A549 (cell line): ENCODE data around the gene ASF1B.

Experiments used
- EHF ChIP-seq: fragments of 250-450 bp; sonication (Bioruptor Pico); IDR thresholded peaks from 2 replicates; pipeline ENCODE4 v1.5.0; 2020; ENCODE audit warnings: mild to moderate bottlenecking
- FOSL2 ChIP-seq, 2 experiments: fragments of 450-650 bp in 1 of 2; fragments of >200 bp in 1 of 2; sonication (Bioruptor Twin) in 1 of 2; formaldehyde crosslinking; IDR thresholded peaks; 2 replicates each; pipeline versions ENCODE4 v1.5.0 to v1.6.1; 2016 to 2020; ENCODE audit warnings: mild to moderate bottlenecking in 1 of 2, moderate library complexity in 1 of 2
- ZFP36 ChIP-seq: fragments of 450-650 bp; IDR thresholded peaks from 2 replicates; pipeline ENCODE4 v1.6.1; 2014; ENCODE audit warnings: borderline replicate concordance; ENCODE audit not compliant: partially characterized antibody
- TF ChIP-seq, protein P1 (sequence below): fragments of >200 bp; sonication (Bioruptor Twin); formaldehyde crosslinking; IDR thresholded peaks from 3 replicates; pipeline ENCODE4 v1.5.1; 2016

DNA sequence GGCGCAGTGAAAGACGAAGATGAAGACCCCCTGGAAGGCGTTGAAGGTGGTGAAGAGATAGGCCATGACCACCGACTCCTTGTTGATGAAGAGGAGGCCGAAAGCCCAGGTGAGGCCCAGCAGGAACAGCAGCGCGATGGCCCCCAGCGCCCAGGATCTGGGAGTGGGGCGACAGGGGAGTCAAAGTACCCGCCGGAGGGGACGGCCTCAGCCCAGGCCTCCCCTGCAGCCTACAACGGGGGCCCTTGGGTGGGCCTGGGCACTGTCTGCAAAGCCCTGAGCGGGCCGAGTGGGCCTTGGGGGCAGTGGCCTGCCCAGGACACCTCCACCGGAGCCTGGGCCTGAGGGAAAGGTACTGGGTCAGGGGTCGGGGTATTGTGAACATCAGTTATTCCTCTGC is 19.0 kb upstream of the ASF1B start:
- TF ChIP-seq FOSL2 (IDR thresholded peaks at IDR 0.05) (no peak), FOSL2 (CRISPR knock-in tag; IDR thresholded peaks at IDR 0.05) (no peak), EHF (CRISPR knock-in tag) (no peak), ZFP36 (no peak)
- TF ChIP-seq, protein P1, sequence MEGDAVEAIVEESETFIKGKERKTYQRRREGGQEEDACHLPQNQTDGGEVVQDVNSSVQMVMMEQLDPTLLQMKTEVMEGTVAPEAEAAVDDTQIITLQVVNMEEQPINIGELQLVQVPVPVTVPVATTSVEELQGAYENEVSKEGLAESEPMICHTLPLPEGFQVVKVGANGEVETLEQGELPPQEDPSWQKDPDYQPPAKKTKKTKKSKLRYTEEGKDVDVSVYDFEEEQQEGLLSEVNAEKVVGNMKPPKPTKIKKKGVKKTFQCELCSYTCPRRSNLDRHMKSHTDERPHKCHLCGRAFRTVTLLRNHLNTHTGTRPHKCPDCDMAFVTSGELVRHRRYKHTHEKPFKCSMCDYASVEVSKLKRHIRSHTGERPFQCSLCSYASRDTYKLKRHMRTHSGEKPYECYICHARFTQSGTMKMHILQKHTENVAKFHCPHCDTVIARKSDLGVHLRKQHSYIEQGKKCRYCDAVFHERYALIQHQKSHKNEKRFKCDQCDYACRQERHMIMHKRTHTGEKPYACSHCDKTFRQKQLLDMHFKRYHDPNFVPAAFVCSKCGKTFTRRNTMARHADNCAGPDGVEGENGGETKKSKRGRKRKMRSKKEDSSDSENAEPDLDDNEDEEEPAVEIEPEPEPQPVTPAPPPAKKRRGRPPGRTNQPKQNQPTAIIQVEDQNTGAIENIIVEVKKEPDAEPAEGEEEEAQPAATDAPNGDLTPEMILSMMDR = no peak
